MCF 10A (cell line): Measurements from ENCODE around the gene ELOVL5. TPM values are rescaled to one million over a fixed set of nuclear protein-coding genes. Genes with fewer than 3 reads are reported as not detected.

Experiments used
- BruUV-seq: library from RNA; stranded (reverse); fragments of 400-500 nt; replicated peaks from 2 replicates; lab custom pipeline; 2021; lab: Mats Ljungman, UMichigan
- CTCF ChIA-PET: fragments of 300-600 bp; sonication (Branson Sonifier 250); formaldehyde crosslinking; extraction: SDS; loops from one replicate; lab custom pipeline; 2021; ENCODE audit warnings: antibody characterized with exemption, inconsistent platforms; lab: Yijun Ruan, JAX
- POLR2A ChIA-PET: fragments of 300-600, 350-650 bp; sonication (Branson Sonifier 250); formaldehyde crosslinking; extraction: SDS; loops from one replicate; lab custom pipeline; 2020; ENCODE audit warnings: antibody characterized with exemption, inconsistent platforms; lab: Yijun Ruan, JAX
- DNase-seq: peaks from one replicate; pipeline ENCODE4 v3.0.0-alpha.2; 2018; ENCODE audit not compliant: unreplicated experiment
- H3K27ac Mint-ChIP-seq: one replicate; pipeline ENCODE4 v1.8.0; 2022; ENCODE audit warnings: mild to moderate bottlenecking, low read depth, mixed read lengths; ENCODE audit not compliant: unreplicated experiment
- H3K27me3 Mint-ChIP-seq: one replicate; pipeline ENCODE4 v1.8.0; 2022; ENCODE audit warnings: mixed read lengths; ENCODE audit not compliant: insufficient read depth, unreplicated experiment
- H3K36me3 Mint-ChIP-seq: one replicate; pipeline ENCODE4 v1.8.0; 2022; ENCODE audit warnings: mild to moderate bottlenecking, moderate library complexity, mixed read lengths; ENCODE audit not compliant: insufficient read depth, unreplicated experiment
- H3K4me1 Mint-ChIP-seq: one replicate; pipeline ENCODE4 v1.8.0; 2022; ENCODE audit warnings: mixed read lengths; ENCODE audit not compliant: insufficient read depth, unreplicated experiment
- H3K4me3 Mint-ChIP-seq: one replicate; pipeline ENCODE4 v1.8.0; 2022; ENCODE audit warnings: mild to moderate bottlenecking, moderate library complexity, mixed read lengths; ENCODE audit not compliant: unreplicated experiment
- H3K9me3 Mint-ChIP-seq: one replicate; pipeline ENCODE4 v1.8.0; 2022; ENCODE audit warnings: mixed read lengths; ENCODE audit not compliant: unreplicated experiment
- CTCF ChIP-seq: fragments of 200-600 bp; IDR thresholded peaks from one replicate; pipeline ENCODE4 v1.8.0; 2022; ENCODE audit warnings: antibody characterized with exemption, mild to moderate bottlenecking; ENCODE audit not compliant: unreplicated experiment
- intact Hi-C: fragments of 100-400 bp; cut with micrococcal nuclease; formaldehyde crosslinking; loops from 2 replicates; pipeline ENCODE4 v1.14.1; 2022
- total RNA-seq: library from RNA; stranded (reverse); gene quantifications from 2 replicates; pipeline ENCODE4 v1.2.3, GENCODE V29; 2022

The ELOVL5 gene
- total RNA-seq, 1 experiment from 2014 or later, result 58.3 TPM

- ChIA-PET CTCF (no interaction called here), POLR2A (interaction anchor here (0.6 to 2.3 kb wide), 7 partner anchors 10 to 189 kb away, joined by 3 to 28 read pairs (median 6); partner anchors contain the start of gene ELOVL5)
- Mint-ChIP-seq H3K36me3 (no peaks in the 10 kb centered on the region), H3K27ac (peak overlapping the region; percentile 91), H3K9me3 (no peaks in the 10 kb centered on the region), H3K4me3 (peak overlapping the region; percentile 77), H3K27me3 (no peaks in the 10 kb centered on the region), H3K4me1 (peaks cover 39% of the 10 kb centered on the region)
- intact Hi-C loops, result loop anchor here (1.0 kb wide), 1 partner anchor 32 kb away; no protein-coding TSS in a partner anchor
- no peak for DNase-seq
- TSS peak; percentile 81 for BruUV-seq
- no peak for TF ChIP-seq CTCF
Measured at GRCh38 chr6:53358440-53359094, 9.8 kb upstream of the ELOVL5 start.

GRCh38 chr6:53357576-53358360 lies 9.0 kb upstream of the ELOVL5 start:
- H3K4me1 Mint-ChIP-seq, result peaks cover 42% of the 10 kb centered on the region
- TF ChIP-seq CTCF, result no peak
- intact Hi-C loops, result no loop called here
- no peak overlapping the region for H3K27ac Mint-ChIP-seq
- H3K9me3 Mint-ChIP-seq, result no peaks in the 10 kb centered on the region
- no peak for DNase-seq
- ChIA-PET POLR2A (interaction anchor here (0.7 to 2.0 kb wide), 3 partner anchors 9 to 287 kb away, joined by 3 to 6 read pairs (median 3); partner anchors contain the start of gene ELOVL5), CTCF (no interaction called here)
- BruUV-seq, result no TSS peak
- H3K36me3 Mint-ChIP-seq, result no peaks in the 10 kb centered on the region
- no peaks in the 10 kb centered on the region for H3K27me3 Mint-ChIP-seq
- H3K4me3 Mint-ChIP-seq, result no peak overlapping the region

- CTCF ChIA-PET, result interaction anchor here (0.7 to 1.0 kb wide), 3 partner anchors 58 to 140 kb away, joined by 3 read pairs; no protein-coding TSS in a partner anchor
- intact Hi-C loops, result no loop called here
- Mint-ChIP-seq H3K9me3 (no peaks in the 10 kb centered on the region), H3K4me3 (no peak overlapping the region), H3K27ac (no peak overlapping the region), H3K27me3 (no peaks in the 10 kb centered on the region), H3K36me3 (peaks cover 8% of the 10 kb centered on the region), H3K4me1 (peaks cover 15% of the 10 kb centered on the region)
- no TSS peak for BruUV-seq
- TF ChIP-seq CTCF, result no peak
- POLR2A ChIA-PET, result interaction anchor here (1.1 kb wide), 1 partner anchor 93 kb away, joined by 3 read pairs; no protein-coding TSS in a partner anchor
- peak; percentile 47 for DNase-seq
Measured at GRCh38 chr6:53353624-53354023, 4.9 kb upstream of the ELOVL5 start.

GRCh38 chr6:53352360-53352759 lies 3.6 kb upstream of the ELOVL5 start:
- Mint-ChIP-seq H3K27ac (no peak overlapping the region), H3K4me3 (no peak overlapping the region), H3K27me3 (no peaks in the 10 kb centered on the region), H3K36me3 (peaks cover 9% of the 10 kb centered on the region), H3K9me3 (no peaks in the 10 kb centered on the region), H3K4me1 (peaks cover 11% of the 10 kb centered on the region)
- no peak for DNase-seq
- BruUV-seq, result no TSS peak
- intact Hi-C loops, result no loop called here
- TF ChIP-seq CTCF, result no peak
- ChIA-PET CTCF (no interaction called here), POLR2A (interaction anchor here (1.3 to 1.7 kb wide), 2 partner anchors 29 to 30 kb away, joined by 5 read pairs; no protein-coding TSS in a partner anchor)
